ENCODE data around the gene SPAAR.
A peak's percentile ranks its signal among the peaks of the same experiment; 100 is the strongest.

Gene SPAAR

DNA sequence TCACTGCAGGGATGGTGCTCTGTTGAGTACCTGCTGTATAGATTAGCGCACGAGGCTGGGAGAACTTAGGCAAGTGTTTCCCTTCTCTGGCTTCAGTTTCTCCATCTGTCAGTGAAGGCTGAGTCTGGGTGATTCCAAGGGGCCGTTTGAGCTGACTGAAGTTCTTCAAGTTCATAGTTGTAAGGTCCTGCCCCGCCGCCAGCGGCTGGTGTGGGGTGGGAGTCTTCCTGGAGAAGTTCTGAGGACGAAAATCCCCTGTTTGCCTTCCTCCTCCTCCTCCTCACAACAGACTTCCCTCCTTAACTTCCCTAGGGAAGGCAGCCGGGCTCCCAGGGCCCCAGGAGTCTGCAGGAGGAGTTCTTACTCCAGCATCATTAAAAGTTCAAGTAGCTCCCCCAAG is 5.0 kb upstream of the SPAAR start:
- Histone ChIP-seq H3K9me3 (ENCODE audit: severe bottlenecking) (no peaks in the 10 kb centered on the region), H3K27me3 (ENCODE audit: insufficient read depth, low read depth, severe bottlenecking) (no peaks in the 10 kb centered on the region), H3K36me3 (no peaks in the 10 kb centered on the region), H3K4me3 (ENCODE audit: low read depth, low read length) (no peak overlapping the region), H3K27ac (no peak overlapping the region)
- no peak for DNase-seq
- TF ChIP-seq, protein P1, sequence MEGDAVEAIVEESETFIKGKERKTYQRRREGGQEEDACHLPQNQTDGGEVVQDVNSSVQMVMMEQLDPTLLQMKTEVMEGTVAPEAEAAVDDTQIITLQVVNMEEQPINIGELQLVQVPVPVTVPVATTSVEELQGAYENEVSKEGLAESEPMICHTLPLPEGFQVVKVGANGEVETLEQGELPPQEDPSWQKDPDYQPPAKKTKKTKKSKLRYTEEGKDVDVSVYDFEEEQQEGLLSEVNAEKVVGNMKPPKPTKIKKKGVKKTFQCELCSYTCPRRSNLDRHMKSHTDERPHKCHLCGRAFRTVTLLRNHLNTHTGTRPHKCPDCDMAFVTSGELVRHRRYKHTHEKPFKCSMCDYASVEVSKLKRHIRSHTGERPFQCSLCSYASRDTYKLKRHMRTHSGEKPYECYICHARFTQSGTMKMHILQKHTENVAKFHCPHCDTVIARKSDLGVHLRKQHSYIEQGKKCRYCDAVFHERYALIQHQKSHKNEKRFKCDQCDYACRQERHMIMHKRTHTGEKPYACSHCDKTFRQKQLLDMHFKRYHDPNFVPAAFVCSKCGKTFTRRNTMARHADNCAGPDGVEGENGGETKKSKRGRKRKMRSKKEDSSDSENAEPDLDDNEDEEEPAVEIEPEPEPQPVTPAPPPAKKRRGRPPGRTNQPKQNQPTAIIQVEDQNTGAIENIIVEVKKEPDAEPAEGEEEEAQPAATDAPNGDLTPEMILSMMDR (IDR thresholded peaks at IDR 0.05; ENCODE audit: low read depth, low read length): no peak

DNA sequence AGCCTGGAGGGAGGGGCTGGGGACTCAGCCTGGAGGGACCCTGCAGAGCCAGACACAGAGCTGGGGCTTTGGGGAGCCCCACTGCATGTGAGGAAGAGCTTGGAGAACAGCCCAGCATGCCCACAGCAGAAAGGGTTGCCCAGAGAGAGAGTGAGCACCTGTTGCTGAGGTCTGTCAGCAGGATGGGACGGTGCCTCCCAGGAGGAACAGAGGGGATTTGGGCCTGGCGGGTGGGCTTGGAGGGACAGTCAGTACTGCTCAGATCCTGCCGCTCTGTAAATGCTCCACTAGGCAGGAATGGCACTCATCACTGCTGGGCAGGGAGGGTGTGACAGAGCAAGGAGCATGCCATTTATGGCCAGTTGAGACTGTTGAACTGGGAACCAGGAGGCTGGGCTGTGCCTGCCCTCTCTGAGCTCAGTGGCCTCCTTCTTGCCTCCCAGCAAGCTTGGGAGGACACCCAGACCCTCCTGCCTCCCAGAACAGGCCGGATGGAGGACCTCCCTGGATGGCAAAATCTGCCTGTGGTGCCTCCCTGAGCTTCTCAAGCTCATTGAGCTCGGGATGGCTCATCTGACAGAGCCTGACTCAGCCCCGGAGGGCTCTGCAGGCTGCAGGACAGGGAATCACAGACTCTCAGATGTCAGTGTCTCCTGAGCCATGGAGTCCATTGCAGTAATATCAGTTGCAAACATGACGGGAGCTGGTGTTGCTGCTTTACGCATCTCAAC is 4.1 kb upstream of the SPAAR start:
- no peak for DNase-seq
- Histone ChIP-seq H3K27ac (no peak overlapping the region), H3K4me3 (ENCODE audit: low read depth, low read length) (no peak overlapping the region)

DNA sequence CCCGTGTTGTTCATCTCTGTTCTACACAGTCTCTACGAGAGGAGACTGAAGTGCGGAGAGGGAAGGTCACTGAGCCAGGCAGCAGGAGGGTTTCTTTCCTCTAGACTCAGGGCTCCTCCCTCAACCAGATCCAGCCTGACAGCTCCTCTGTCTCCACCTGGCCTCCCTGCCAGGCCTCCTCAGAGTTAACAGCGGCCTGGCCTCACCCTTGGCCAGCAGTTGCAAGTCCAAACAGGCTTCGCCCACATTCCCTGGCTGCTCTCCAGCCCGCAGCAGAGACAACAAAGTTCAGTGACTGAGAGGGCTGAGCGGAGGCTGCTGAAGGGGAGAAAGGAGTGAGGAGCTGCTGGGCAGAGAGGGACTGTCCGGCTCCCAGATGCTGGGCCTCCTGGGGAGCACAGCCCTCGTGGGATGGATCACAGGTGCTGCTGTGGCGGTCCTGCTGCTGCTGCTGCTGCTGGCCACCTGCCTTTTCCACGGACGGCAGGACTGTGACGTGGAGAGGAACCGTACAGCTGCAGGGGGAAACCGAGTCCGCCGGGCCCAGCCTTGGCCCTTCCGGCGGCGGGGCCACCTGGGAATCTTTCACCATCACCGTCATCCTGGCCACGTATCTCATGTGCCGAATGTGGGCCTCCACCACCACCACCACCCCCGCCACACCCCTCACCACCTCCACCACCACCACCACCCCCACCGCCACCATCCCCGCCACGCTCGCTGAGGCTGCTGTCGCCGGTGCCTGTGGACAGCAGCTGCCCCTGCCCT is 3.2 kb upstream of the SPAAR start, which contains the start of gene HRCT1:
Gene HRCT1, plus strand, starts transcription at position 291 of the 768 bp plus-strand sequence. Its CDS starts 86 bp downstream, at position 377.
- Histone ChIP-seq H3K27ac (peak within 1 kb of the TSS; percentile 58), H3K9me3 (ENCODE audit: severe bottlenecking) (no peaks in the 10 kb centered on the region), H3K4me3 (ENCODE audit: low read depth, low read length) (no peak within 1 kb of the TSS), H3K27me3 (ENCODE audit: insufficient read depth, low read depth, severe bottlenecking) (no peaks in the 10 kb centered on the region), H3K36me3 (no peaks in the 10 kb centered on the region)
- TF ChIP-seq, protein P1 (IDR thresholded peaks at IDR 0.05; ENCODE audit: low read depth, low read length): no peak
- no peak for DNase-seq

More for the DNA sequence above, 4.1 kb upstream of the SPAAR start:
- Histone ChIP-seq H3K36me3 (no peaks in the 10 kb centered on the region), H3K27me3 (ENCODE audit: insufficient read depth, low read depth, severe bottlenecking) (no peaks in the 10 kb centered on the region), H3K9me3 (ENCODE audit: severe bottlenecking) (no peaks in the 10 kb centered on the region)
- TF ChIP-seq, protein P1 (IDR thresholded peaks at IDR 0.05; ENCODE audit: low read depth, low read length): no peak

DNA sequence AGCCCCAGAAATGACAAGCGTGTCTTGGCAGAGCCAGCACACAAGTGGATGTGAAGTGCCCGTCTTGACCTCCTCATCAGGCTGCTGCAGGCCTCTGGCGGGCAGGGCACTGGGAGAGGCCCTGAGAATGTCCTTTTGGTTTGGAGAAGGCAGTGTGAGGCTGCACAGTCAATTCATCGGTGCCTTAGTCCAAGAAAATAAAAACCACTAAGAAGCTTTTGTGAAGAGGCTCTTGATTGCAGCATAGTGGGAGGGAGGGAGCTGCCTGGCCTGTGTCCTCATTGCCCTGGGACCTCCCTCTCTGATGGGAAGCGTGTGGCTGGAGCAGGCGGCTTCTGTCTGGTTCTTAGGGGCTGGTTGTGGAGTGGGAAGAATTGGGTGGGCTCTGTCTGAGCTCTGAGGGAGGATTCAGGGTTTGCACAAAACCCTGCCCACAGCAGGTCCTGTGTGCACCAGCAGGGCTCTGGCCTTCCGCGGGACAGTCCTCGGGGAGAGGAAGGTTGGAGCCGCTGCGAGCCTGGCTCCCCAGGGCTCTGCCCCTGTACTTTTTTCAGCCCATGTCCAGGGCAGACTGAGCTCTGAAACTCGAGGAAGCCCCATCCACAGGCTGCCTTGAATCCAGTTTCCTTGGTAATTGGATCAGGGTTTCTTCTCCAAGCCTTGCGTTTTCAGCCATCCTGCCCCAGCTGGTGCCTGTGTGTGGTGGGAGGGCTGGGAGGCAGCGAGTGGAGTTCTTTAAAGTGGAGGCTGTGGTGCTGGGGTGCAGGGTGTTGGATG is 2.2 kb upstream of the SPAAR start:
- peak overlapping the region; percentile 58 for H3K27ac ChIP-seq
- TF ChIP-seq, protein P1 (IDR thresholded peaks at IDR 0.05; ENCODE audit: low read depth, low read length): no peak
- H3K9me3 ChIP-seq (ENCODE audit: severe bottlenecking): no peaks in the 10 kb centered on the region
- no peaks in the 10 kb centered on the region for H3K27me3 ChIP-seq (ENCODE audit: insufficient read depth, low read depth, severe bottlenecking)
- no peak overlapping the region for H3K4me3 ChIP-seq (ENCODE audit: low read depth, low read length)
- no peaks in the 10 kb centered on the region for H3K36me3 ChIP-seq
- peak; percentile 48 for DNase-seq

DNA sequence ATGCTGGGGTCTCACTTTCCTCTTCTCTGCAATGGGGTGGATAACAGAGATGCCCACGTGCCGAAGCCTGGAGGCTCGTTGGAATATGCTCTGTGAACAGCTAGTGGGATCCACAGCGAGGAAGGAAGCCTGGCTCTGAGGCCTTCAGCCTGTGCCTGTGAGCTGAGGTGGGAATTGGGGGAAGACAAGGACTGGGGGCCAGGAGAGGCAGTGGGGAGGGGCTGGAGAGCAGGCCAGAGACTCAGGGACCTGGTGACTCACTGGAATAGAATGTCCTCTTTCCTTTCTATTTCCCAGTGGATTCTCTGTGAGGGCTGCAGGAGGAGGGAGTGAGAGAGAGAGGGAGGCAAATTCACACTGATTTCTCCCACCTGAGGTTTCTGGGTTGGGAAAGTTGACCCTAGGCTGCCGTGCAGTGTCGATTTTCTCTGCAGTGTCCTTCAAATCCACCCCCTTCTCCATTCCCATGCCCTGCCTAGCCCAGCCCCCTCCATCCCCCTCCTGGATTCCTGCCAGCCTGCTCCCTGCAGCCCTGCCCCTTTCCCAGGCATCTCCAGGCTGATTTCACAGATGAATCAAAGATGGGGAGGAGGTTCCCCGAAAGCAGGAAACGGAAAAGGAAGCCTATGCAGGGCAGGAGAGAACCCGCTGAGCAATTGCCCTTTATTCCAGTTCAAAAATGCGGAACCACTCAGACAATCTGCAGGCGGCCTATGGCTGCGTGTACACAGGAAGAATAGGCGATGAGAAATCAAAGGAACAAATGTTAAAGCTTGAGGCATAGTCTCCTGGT is 1.4 kb upstream of the SPAAR start:
- Histone ChIP-seq H3K36me3 (no peaks in the 10 kb centered on the region), H3K27me3 (ENCODE audit: insufficient read depth, low read depth, severe bottlenecking) (no peaks in the 10 kb centered on the region), H3K4me3 (ENCODE audit: low read depth, low read length) (no peak overlapping the region), H3K9me3 (ENCODE audit: severe bottlenecking) (no peaks in the 10 kb centered on the region), H3K27ac (peak overlapping the region; percentile 58)
- TF ChIP-seq, protein P1 (IDR thresholded peaks at IDR 0.05; ENCODE audit: low read depth, low read length): no peak
- peak; percentile 39 for DNase-seq
